AG09319 (cell line): ENCODE data around the gene RNASE4.

ENCODE experiments used
- DNase-seq: peaks from one replicate; pipeline ENCODE4 v3.0.0-alpha.2; 2010; ENCODE audit warnings: low read depth; ENCODE audit errors: extremely low read depth
- CTCF ChIP-seq: IDR thresholded peaks from 2 replicates; pipeline ENCODE4 v1.5.1; 2011; ENCODE audit warnings: low read depth, mild to moderate bottlenecking, inconsistent platforms, low read length, moderate library complexity

RNASE4 gene

GRCh38 chr14:20684662-20685456 is 499 bp downstream of the RNASE4 start:
- TF ChIP-seq CTCF, result no peak
- no peak for DNase-seq

GRCh38 chr14:20686386-20687143 is 2.2 kb downstream of the RNASE4 start:
- TF ChIP-seq CTCF, result no peak

GRCh38 chr14:20687362-20688166 is 3.2 kb downstream of the RNASE4 start:
- TF ChIP-seq CTCF, result no peak
- DNase-seq, result no peak

More at GRCh38 chr14:20686386-20687143, 2.2 kb downstream of the RNASE4 start:
- DNase-seq, result no peak

GRCh38 chr14:20688167-20688839 is 3.9 kb downstream of the RNASE4 start, which contains the start of gene ANG:
Gene ANG (plus strand): TSS chr14:20688764. CDS start chr14:20693565, 4,801 bp downstream.
- no peak for DNase-seq
- no peak for TF ChIP-seq CTCF

- TF ChIP-seq CTCF, result peak; percentile 88
- no peak for DNase-seq
Measured at GRCh38 chr14:20690848-20691640, 6.7 kb downstream of the RNASE4 start.

GRCh38 chr14:20692116-20692751 is 7.9 kb downstream of the RNASE4 start:
- no peak for DNase-seq
- TF ChIP-seq CTCF, result no peak
